SK-N-MC (cell line): ENCODE results near the gene PCTP.

Experiments used
- DNase-seq: peaks from one replicate; pipeline ENCODE4 v3.0.0-alpha.2; 2011; ENCODE audit warnings: low read depth, low spot score
- H3K27ac ChIP-seq: fragments of 200-600 bp; sonication (generic); 2 replicates; pipeline ENCODE4 v1.5.1; 2016; ENCODE audit warnings: mixed run types
- H3K36me3 ChIP-seq: fragments of 200-600 bp; sonication (generic); 2 replicates; pipeline ENCODE4 v1.6.1; 2017; ENCODE audit warnings: antibody characterized with exemption, low read length, mixed read lengths; ENCODE audit not compliant: insufficient read depth
- H3K4me3 ChIP-seq: fragments of 200-600 bp; sonication (generic); 2 replicates; pipeline ENCODE4 v1.5.1; 2016
- H3K9ac ChIP-seq: fragments of 200-600 bp; sonication (generic); 2 replicates; pipeline ENCODE4 v1.8.0; 2017; ENCODE audit warnings: mixed run types, mixed read lengths; ENCODE audit not compliant: insufficient read length
- H3K9me3 ChIP-seq: fragments of 200-600 bp; sonication (generic); 2 replicates; pipeline ENCODE4 v1.6.1; 2017; ENCODE audit warnings: low read depth, mild to moderate bottlenecking, antibody characterized with exemption, low read length, moderate library complexity, mixed read lengths
- EZH2 ChIP-seq: fragments of 200-600 bp; sonication (generic); IDR thresholded peaks from one replicate; pipeline ENCODE4 v1.6.1; 2017; ENCODE audit warnings: antibody characterized with exemption
- FOXP2 ChIP-seq: optimal IDR thresholded peaks from 2 replicates; pipeline ENCODE3; 2011; ENCODE audit warnings: mild to moderate bottlenecking, moderate library complexity; ENCODE audit not compliant: insufficient read depth; ENCODE audit errors: extremely low read length, control extremely low read depth
- POLR2AphosphoS5 ChIP-seq: IDR thresholded peaks from 2 replicates; pipeline ENCODE4 v1.6.1; 2012; ENCODE audit warnings: mild to moderate bottlenecking, low read depth, low read length, borderline replicate concordance

The PCTP gene

GRCh38 chr17:55746466-55746865, 4.4 kb upstream of the PCTP start:
- DNase-seq = no peak
- no peaks in the 10 kb centered on the region for H3K36me3 ChIP-seq
- H3K9me3 ChIP-seq = no peaks in the 10 kb centered on the region
- H3K27ac ChIP-seq = no peak overlapping the region
- no peak overlapping the region for H3K4me3 ChIP-seq
- H3K9ac ChIP-seq = no peak overlapping the region
- TF ChIP-seq EZH2 (no peak), FOXP2 (no peak), POLR2AphosphoS5 (no peak)

GRCh38 chr17:55747209-55747608, 3.6 kb upstream of the PCTP start:
- Histone ChIP-seq H3K27ac (no peak overlapping the region), H3K9me3 (no peaks in the 10 kb centered on the region), H3K36me3 (no peaks in the 10 kb centered on the region), H3K9ac (no peak overlapping the region), H3K4me3 (no peak overlapping the region)
- TF ChIP-seq EZH2 (no peak), FOXP2 (no peak)
- no peak for DNase-seq

GRCh38 chr17:55748841-55749240, 2.0 kb upstream of the PCTP start:
- H3K4me3 ChIP-seq = no peak overlapping the region
- H3K9ac ChIP-seq = no peak overlapping the region
- no peaks in the 10 kb centered on the region for H3K9me3 ChIP-seq
- H3K36me3 ChIP-seq = no peaks in the 10 kb centered on the region
- no peak overlapping the region for H3K27ac ChIP-seq
- no peak for DNase-seq
- TF ChIP-seq EZH2 = no peak
- no peak for TF ChIP-seq POLR2AphosphoS5
- TF ChIP-seq FOXP2 = no peak

- H3K9me3 ChIP-seq = no peaks in the 10 kb centered on the region
- no peak for TF ChIP-seq EZH2
- no peak for TF ChIP-seq FOXP2
- TF ChIP-seq POLR2AphosphoS5 = no peak
- H3K4me3 ChIP-seq = no peak overlapping the region
- no peak overlapping the region for H3K27ac ChIP-seq
- H3K9ac ChIP-seq = no peak overlapping the region
- DNase-seq = no peak
- H3K36me3 ChIP-seq = no peaks in the 10 kb centered on the region
Measured at GRCh38 chr17:55749985-55750384, 866 bp upstream of the PCTP start.

GRCh38 chr17:55751720-55752250, 934 bp downstream of the PCTP start:
- H3K9me3 ChIP-seq = no peaks in the 10 kb centered on the region
- peak overlapping the region; percentile 95 for H3K4me3 ChIP-seq
- no peak overlapping the region for H3K27ac ChIP-seq
- H3K9ac ChIP-seq = peak overlapping the region; percentile 71
- no peak for DNase-seq
- TF ChIP-seq FOXP2 = no peak
- no peak for TF ChIP-seq EZH2
- TF ChIP-seq POLR2AphosphoS5 = no peak
- no peaks in the 10 kb centered on the region for H3K36me3 ChIP-seq

GRCh38 chr17:55756689-55757088, 5.8 kb downstream of the PCTP start:
- Histone ChIP-seq H3K9me3 (no peaks in the 10 kb centered on the region), H3K9ac (no peak overlapping the region), H3K27ac (no peak overlapping the region), H3K36me3 (no peaks in the 10 kb centered on the region), H3K4me3 (no peak overlapping the region)
- no peak for DNase-seq
- TF ChIP-seq FOXP2 = no peak
- TF ChIP-seq EZH2 = no peak
- TF ChIP-seq POLR2AphosphoS5 = no peak

- TF ChIP-seq POLR2AphosphoS5 (no peak), FOXP2 (no peak), EZH2 (no peak)
- Histone ChIP-seq H3K27ac (no peak overlapping the region), H3K9me3 (no peaks in the 10 kb centered on the region), H3K4me3 (no peak overlapping the region), H3K36me3 (no peaks in the 10 kb centered on the region), H3K9ac (no peak overlapping the region)
- DNase-seq = no peak
Measured at GRCh38 chr17:55757659-55758058, 6.8 kb downstream of the PCTP start.

GRCh38 chr17:55758171-55758570, 7.3 kb downstream of the PCTP start:
- no peaks in the 10 kb centered on the region for H3K9me3 ChIP-seq
- H3K27ac ChIP-seq = no peak overlapping the region
- no peak for DNase-seq
- no peak overlapping the region for H3K9ac ChIP-seq
- no peaks in the 10 kb centered on the region for H3K36me3 ChIP-seq
- no peak overlapping the region for H3K4me3 ChIP-seq
- no peak for TF ChIP-seq FOXP2
- TF ChIP-seq EZH2 = no peak
- no peak for TF ChIP-seq POLR2AphosphoS5

GRCh38 chr17:55760643-55761355, 9.9 kb downstream of the PCTP start:
- no peaks in the 10 kb centered on the region for H3K36me3 ChIP-seq
- H3K27ac ChIP-seq = no peak overlapping the region
- DNase-seq = no peak
- H3K9ac ChIP-seq = no peak overlapping the region
- H3K4me3 ChIP-seq = no peak overlapping the region
- no peaks in the 10 kb centered on the region for H3K9me3 ChIP-seq
- no peak for TF ChIP-seq EZH2
- TF ChIP-seq FOXP2 = no peak
- TF ChIP-seq POLR2AphosphoS5 = no peak
